Astrocyte of the spinal cord (primary cell): ENCODE results near the gene IL2RA.
"Not testable (repeated sequence)": the region's sequence is repeated elsewhere in the genome, so short reads cannot be mapped to it uniquely, and the experiment has no call there.

Experiments used
- DNase-seq: peaks from one replicate; pipeline ENCODE4 v3.0.0; 2011; ENCODE audit warnings: low read depth, low spot score
- H3K4me3 ChIP-seq: 2 replicates; pipeline ENCODE4 v1.5.1; 2011; ENCODE audit warnings: low read depth, mild to moderate bottlenecking, low read length, moderate library complexity
- in situ Hi-C: cut with HindIII; loops from 2 replicates; pipeline ENCODE4 v1.10.0; 2017; ENCODE audit warnings: low sequenced_read_pairs
- TF ChIP-seq, protein P1 (sequence below): IDR thresholded peaks from 2 replicates; pipeline ENCODE4 v1.5.1; 2012; ENCODE audit warnings: low read depth, mild to moderate bottlenecking, low read length, inconsistent platforms

The IL2RA gene

DNA sequence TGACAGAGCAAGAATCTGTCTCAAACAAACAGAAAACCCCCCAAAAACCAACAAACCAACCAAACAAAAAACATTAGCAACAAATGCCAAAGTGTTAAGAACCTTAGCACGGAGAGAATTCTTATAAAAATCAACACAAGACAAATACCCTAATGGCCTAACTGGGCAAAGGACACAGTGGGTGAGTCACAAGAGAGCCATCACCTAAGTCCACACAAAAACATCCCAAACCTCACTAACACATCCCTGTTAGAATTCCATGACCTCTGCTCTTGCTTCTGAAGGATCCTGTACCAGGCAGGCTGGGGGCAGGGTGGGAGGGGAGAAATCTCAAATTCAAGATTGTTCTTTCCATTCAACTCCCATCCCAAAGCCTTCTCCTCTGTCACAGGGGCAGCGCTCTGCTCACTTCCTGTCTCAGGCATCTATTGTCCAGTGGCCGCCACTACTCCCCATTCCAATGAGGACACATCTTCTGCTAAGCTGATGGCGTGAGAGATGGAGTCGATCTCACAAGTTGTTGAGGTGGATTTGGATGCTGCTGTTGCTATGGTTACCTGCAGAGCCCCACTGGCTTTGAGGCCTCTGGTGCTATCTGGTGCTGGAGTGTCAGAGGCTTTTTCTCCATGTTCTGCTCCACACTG is 94.0 kb downstream of the IL2RA start:
- in situ Hi-C loops = no loop called here
- TF ChIP-seq, protein P1, sequence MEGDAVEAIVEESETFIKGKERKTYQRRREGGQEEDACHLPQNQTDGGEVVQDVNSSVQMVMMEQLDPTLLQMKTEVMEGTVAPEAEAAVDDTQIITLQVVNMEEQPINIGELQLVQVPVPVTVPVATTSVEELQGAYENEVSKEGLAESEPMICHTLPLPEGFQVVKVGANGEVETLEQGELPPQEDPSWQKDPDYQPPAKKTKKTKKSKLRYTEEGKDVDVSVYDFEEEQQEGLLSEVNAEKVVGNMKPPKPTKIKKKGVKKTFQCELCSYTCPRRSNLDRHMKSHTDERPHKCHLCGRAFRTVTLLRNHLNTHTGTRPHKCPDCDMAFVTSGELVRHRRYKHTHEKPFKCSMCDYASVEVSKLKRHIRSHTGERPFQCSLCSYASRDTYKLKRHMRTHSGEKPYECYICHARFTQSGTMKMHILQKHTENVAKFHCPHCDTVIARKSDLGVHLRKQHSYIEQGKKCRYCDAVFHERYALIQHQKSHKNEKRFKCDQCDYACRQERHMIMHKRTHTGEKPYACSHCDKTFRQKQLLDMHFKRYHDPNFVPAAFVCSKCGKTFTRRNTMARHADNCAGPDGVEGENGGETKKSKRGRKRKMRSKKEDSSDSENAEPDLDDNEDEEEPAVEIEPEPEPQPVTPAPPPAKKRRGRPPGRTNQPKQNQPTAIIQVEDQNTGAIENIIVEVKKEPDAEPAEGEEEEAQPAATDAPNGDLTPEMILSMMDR = no peak
- no peak overlapping the region for H3K4me3 ChIP-seq
- DNase-seq = no peak

DNA sequence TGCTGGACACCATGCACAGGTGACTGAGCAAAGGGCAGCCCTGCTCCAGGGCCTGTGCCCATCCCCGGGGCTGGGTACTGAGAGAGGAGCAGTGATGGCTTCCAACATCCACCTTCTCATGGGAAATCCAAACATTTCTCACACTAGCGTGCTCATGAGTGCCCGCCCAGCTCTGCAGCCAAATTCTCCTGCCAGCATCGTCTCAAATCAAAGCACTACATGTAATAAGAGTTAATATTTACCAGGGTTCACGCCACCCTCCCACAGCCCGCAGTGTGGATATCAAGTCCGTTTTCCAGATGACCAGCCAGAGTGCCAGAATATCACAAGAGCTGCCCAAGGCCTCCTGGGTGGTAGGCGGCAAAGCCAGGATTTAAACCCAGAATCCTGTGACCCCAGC is 96.9 kb downstream of the IL2RA start:
- DNase-seq = no peak
- H3K4me3 ChIP-seq = no peak overlapping the region
- TF ChIP-seq, protein P1 = no peak
- in situ Hi-C loops = no loop called here

DNA sequence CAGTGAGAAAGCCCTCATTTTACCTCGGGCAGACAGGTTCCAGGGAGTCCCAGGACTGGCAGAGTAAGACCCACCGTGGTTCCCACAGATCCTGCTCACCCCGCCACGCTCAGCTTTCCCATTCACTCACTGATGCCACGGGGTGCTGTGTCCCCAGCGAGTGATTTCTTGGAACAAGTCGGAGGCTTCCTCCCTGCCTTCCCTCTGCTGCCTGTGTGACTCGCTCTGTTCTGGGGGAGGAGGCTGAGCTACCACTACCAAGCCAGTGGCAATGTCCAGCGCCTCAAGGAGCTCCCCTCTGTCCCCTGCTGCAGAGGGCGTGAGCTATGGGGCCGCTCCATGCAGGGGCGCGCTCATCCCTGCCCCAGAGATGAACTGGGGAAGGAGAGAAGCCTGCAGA is 97.4 kb downstream of the IL2RA start:
- in situ Hi-C loops = no loop called here
- TF ChIP-seq, protein P1 = no peak
- DNase-seq = no peak
- no peak overlapping the region for H3K4me3 ChIP-seq

DNA sequence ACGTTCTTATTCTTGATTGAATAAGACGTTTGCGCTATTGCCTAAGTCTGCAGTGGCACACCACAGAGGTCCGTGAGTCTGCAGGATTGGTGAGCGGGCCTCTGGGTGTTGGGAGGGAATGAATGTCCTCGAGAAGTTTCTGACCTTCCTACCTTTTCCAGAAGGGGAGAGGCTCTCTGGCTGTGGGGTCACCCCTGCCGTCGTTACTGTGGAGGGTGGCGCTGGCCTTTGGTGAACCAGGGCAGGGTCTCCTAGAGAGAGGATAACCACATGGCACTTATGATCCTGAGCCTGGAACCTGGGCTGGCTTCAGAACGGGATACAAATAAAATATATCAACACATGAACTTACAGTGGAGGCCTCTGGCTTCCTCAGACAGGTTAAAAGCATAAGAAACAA is 98.6 kb downstream of the IL2RA start:
- no peak for DNase-seq
- H3K4me3 ChIP-seq = no peak overlapping the region
- in situ Hi-C loops = no loop called here
- TF ChIP-seq, protein P1 = no peak

DNA sequence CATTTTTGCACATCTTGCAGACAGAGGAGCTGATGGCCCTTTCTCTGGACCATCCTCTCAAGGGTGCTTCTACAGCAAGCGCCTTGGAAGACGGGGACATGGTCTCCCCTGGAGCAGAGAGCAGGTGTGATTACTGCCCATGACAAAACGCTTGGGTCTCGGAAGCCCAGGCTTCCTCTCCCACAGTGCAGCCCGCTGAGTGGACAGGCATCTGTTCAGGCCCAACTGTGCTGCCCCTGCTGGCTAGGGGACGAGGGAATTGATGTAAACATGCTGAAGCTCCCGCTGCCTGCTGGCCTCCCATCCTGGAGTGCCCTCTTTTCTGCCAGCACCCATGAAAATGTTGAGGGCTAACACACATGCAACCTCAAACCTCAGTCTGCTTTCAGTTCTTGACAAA is 99.1 kb downstream of the IL2RA start:
- TF ChIP-seq, protein P1 = peak; percentile 4
- no peak overlapping the region for H3K4me3 ChIP-seq
- in situ Hi-C loops = no loop called here
- DNase-seq = no peak

DNA sequence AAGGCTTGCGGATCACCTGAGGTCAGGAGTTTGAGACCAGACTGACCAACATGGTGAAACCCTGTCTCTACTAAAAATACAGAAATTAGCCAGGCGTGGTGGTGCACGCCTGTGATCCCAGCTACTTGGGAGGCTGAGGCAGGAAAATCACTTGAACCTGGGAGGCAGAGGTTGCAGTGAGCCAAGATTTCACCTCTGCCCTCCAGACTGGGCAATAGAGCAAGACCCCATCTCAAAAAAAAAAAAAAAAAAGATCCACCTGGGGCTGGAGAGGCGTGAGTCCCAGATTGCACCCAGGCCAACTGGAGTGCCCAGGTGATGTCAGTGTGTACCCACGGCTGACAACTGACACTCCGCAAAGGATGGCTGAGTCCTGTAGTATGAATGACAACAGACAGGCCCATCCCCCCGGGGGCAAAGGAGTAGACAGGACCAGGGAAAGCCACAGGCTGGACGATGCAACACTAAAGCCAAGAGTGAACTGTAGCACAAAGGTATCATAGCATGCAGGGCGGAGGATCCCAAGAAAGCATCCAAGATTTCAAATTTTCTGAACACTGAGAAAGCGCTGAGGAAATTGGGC is 99.7 kb downstream of the IL2RA start:
- in situ Hi-C loops, DNase-seq, H3K4me3 ChIP-seq: not testable (repeated sequence)

DNA sequence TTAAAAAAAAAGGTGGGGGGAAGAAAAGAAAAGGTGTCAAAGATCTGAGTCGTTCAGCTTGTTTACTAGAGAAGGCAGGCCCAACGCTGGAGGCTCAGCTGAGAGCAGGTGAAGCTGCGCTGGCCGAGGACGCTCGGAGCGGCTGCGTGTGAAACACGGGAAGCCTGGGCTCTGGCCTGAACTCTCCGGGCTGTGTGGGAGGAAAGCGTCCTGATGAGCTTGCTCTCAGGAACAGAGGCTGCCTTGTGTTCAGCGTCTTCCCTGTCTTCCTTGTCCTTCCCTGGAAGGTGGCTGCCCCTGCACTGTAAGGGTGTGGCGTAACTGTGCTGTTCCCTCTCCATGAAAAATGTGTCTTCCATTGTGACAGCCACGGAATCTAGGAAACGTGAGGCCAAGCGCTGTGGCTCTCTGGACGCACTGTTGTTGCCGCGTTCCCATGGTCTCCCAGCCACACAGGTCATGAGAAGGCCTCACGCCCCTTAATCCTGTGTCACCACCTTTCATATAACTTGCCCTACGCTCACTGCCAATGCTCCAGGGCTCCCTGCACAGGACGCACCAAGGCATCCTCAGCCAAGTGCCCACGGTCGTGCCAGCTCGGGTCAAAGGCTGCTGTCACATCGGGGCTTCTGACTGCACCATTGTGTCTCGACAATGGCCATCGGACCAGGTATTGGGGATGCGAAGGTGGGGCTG is 100.6 kb downstream of the IL2RA start:
- DNase-seq = no peak
- TF ChIP-seq, protein P1 = no peak
- H3K4me3 ChIP-seq = no peak overlapping the region
- in situ Hi-C loops = no loop called here

DNA sequence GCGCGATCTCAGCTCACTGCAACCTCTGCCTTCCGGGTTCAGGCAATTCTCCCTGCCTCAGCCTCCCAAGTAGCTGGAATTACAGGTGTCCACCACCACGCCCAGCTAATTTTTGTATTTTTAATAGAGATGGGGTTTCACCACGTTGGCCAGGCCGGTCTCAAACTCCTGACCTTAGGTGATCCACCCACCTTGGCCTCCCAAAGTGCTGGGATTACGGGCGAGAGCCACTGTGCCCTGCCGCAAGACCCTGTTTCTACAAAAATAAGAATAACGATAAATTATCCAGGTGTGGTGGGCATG is 101.2 kb downstream of the IL2RA start:
- DNase-seq, H3K4me3 ChIP-seq, in situ Hi-C loops: not testable (repeated sequence)
